ENCODE measurements around the gene RASD1.
"Not testable (repeated sequence)": the region's sequence is repeated elsewhere in the genome, so short reads cannot be mapped to it uniquely, and the experiment has no call there.

The RASD1 gene

DNA sequence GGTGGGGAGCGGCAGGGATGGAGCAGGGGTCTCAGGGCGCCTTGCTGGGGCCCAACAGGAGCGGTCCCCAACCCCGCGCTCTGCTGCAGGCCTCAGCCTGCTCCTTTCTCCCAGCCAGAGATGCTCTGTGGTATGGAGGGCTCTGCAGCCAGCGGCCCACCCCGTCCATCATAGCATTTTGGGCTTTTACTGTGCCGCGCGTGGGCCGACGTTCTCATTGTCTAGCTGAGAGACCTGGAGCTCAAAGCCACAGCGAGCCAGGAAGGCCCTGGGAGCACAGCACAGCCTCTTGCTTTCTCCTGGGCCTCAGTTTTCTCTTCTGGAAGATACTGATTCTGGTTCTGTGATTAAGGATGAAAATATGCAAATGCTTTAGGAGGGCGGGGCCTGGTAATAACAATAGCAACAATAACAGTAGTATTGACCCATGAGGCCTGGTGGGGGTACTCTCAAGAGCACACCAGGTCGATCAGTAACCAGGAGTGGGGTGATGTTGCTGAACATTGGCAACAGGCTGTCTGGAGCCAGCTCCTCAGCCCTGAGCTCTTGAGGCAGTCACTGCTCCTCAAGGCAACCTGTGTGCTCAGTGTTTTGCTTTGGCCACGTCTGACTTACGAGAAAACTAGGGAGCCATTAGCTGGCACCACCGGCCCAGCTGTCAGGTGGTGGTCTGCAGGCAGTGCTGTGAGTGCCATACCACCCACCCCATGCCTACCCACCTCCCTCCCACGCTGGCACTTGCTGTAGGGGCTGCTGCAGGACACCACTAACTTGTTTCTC, 1.1 kb upstream of the RASD1 start:
- DNase-seq (ENCODE audit: low read depth): no peak

DNA sequence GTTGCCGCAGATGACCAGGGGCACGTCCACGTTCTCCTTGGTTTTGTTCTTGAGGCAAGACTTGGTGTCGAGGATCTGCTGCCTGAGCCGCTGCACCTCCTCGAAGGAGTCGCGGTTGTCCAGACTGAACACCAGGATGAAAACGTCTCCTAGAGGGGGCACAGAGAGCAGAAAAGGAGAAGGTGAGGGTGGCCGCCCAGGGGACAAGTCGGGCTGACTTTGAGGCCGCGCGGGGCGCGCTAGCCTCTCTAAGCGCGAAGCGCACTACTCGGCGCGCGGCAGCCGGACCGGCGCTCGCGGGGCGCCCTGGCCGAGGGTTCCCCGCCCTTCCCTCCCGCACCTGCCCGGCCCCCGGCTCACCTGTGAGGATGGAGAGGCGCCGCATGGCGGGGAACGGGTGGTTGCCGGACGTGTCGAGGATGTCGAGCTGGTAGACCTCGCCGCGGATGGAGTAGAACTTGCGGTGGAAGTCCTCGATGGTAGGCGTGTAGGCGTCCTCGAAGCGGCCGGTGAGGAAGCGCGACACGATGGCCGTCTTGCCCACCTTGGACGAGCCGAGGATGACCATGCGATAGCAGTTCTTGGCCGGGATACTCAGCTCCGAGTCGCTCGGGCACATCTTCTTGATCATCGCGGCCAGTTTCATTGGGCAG, 533 bp downstream of the RASD1 start:
- no peak for DNase-seq (ENCODE audit: low read depth)

DNA sequence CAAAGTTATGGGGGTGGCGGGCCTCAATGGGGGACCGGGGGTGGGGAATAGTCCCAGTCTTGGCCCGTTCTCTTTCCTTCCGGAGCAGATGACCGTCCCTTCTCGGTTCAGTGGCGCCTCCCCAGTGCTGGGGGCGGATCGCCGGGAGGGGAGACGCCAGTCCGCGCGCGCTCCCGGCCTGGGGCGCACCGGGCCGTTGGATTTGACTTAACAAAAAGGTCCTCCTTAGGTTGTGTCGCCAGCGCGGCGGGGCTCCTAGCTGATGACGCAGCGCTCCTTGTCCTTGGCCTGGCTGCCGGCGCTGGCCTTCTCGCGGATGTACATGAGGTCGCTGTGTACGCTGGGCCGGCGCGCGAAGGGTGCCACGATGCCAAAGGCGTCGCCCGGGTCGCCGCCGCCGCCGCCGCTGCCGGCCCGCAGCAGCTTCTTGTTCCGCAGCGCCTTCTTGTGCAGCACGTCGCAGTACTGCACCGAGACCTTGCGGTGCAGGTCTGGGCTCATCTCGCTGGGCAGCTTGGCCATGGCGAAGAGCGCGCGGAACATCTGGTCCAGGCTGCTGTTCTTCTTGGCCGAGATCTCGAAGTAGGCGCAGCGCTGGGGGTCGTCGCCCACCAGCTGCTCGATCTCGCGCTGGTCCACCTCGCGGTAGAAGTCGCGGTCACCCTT, 1.2 kb downstream of the RASD1 start:
- no peak for DNase-seq (ENCODE audit: low read depth)

- DNase-seq (ENCODE audit: low read depth): no peak
These were observed 1.7 kb downstream of the RASD1 start for GRCh38 chr17:17494499-17494869.

- DNase-seq (ENCODE audit: low read depth): no peak
These were observed 2.2 kb downstream of the RASD1 start for GRCh38 chr17:17493986-17494466.

DNA sequence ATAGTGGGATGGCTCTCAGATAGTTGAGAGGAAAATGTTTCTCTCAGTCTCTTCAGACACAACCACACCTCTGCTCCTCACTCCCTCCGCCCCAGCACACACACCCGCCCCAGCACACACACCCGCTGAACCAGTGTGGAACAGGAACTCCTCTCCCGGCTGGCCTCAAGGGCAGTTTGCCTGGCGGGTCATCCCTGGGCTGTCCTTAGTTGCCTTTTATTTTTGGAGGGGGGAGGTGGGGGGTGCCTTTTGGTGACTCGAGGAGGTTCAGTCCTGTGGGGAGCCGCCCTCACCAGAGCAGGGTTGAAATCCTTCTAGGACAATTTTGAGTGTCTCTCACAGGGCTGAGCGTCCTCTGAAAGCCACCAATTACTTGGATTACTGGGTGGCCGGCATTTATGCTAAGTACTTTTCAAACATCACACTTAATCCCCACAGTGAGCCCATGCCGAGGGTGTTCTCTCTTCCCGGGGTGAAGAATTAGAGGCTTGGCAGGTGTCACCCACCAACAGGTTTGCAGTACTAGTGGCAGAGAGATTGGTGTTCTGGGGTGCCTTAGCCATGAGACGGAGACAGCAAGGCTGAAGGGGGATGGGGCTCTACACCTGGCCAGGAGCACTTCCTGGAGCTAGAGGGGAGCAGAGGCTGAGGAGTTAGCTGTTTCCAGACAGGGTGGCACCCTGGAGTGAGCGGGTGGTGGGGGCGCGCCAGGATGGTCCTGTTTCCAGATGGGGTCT, 2.8 kb downstream of the RASD1 start:
- DNase-seq (ENCODE audit: low read depth): no peak

- DNase-seq (ENCODE audit: low read depth): no peak
These were observed 3.6 kb downstream of the RASD1 start for GRCh38 chr17:17492571-17492970.

GRCh38 chr17:17492085-17492484, 4.1 kb downstream of the RASD1 start:
- DNase-seq (ENCODE audit: low read depth): no peak

GRCh38 chr17:17491546-17491988, 4.6 kb downstream of the RASD1 start:
- DNase-seq (ENCODE audit: low read depth): no peak

DNA sequence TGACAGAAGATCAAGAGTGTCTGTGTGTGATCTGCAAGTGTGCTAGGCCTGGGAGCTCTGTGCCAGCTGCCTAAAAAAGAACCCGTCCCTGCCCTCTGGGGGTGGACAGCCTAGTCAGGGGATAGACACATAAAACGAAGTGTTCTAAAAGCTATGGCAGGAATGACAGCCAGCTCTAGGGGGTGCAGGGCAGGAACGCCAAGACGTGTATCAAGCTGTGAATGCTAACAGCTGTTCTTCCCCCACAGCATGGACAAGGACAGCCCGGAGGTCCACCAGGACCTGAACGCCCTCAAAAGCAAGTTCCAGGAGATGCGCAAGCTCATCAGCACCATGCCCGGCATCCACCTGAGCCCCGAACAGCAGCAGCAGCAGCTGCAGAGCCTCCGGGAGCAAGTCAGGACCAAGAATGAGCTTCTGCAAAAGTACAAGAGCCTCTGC, 5.1 kb downstream of the RASD1 start:
- DNase-seq (ENCODE audit: low read depth): no peak

DNA sequence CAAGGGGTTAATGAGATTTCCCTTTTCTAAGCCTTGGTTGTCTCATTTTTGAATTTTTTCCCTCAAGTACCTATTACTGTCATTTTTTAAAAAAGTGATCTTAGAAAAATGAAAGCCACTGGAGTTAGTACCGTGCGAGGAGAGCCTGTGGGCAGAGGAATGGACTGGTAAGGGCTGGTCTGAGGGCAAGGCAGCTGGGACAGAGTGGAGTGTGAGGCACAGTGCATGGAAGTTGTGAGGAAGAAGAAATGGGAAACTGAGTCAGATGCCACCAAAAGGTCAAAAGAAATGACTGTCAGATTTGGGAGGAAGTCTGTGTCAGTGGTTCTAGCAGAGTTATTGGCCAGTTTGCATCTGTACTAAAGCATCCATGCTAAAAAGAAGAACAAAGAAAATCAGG, 8.2 kb downstream of the RASD1 start:
- DNase-seq (ENCODE audit: low read depth): no peak

DNA sequence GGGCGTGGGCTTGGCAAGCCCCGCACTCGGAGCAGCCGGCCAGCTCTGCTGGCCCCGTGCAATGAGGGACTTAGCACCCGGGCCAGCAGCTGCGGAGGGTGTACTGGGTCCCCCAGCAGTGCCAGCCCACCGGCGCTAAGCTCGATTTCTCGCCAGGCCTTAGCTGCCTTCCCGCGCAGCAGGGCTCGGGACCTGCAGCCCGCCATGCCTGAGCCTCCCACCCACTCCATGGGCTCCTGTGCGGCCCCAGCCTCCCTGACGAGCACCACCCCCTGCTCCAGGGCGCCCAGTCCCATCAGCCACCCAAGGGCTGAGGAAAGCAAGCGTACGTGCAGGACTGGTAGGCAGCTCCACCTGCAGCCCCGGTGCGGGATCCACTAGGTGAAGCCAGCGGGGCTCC, 9.8 kb downstream of the RASD1 start:
- not testable (repeated sequence) for DNase-seq (ENCODE audit: low read depth)

- no peak for DNase-seq (ENCODE audit: low read depth)
These were observed 10.8 kb downstream of the RASD1 start for GRCh38 chr17:17485420-17485819.

DNA sequence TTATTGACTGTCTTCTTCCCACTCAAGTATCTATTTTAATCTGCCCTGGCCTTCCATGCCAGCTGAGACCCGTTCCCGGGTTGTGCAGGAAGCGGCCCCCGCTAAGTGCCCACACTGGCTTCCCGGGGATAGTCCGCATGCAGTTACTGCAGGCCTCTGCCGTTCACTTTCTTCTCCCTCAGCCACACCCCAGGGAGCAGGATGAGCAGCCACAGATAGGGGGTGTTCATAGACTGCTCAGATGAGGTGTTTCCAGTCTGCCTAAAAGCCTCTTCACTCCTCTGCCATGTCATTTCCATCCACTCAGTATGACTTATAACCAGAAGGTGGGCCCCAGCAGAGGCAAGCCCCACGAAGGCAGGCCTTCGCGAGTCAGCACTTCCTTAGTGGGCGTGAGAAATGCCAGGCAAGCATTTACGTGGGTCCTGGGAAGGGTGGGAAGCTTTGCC, 11.7 kb downstream of the RASD1 start:
- no peak for DNase-seq (ENCODE audit: low read depth)

DNA sequence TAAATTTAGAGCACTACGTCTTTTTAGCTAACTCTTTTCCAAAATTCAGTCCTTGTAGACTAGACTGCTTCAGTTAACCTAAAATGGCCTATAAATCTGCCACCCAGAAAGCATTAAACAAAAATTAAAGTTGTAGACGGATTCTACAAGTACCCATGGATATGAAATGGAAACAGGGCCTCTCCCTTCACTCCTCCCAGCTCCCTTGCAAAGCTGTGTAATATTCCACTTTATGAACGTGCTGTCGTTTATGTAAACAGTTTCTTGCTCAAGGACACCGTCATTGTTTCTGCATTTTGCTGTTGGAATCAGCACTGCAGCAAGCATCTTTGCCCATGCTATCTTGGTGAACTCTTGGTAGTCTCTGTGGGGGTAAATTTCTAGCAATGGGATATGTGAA, 14.3 kb downstream of the RASD1 start:
- DNase-seq (ENCODE audit: low read depth): no peak

GRCh38 chr17:17480593-17481148, 15.5 kb downstream of the RASD1 start:
- DNase-seq (ENCODE audit: low read depth): no peak

- no peak for DNase-seq (ENCODE audit: low read depth)
These were observed 17.0 kb downstream of the RASD1 start for GRCh38 chr17:17479209-17479608.

DNA sequence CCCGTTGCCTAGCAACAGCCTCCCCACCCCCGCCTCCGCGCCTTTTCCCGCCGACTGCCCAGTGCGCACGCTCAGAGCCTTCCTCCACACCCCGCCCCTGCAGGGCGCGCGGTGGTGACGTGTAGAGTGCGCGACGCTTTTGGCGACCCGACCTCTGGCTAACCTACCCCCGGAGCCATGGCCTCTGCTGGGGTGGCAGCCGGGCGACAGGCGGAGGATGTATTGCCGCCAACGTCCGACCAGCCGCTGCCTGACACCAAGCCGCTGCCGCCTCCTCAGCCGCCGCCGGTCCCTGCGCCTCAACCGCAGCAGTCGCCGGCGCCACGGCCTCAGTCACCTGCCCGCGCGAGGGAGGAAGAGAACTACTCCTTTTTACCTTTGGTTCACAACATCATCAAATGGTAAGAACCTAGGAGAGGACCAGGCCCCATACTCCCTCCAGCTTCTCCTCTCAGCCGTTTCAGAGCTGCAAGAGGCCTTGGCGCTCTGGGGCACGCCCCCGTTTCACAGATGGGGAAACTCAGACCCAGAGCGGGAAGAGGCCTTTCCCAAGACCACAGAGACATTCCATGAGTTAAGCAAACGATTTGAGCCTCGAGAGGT, 19.2 kb downstream of the RASD1 start, which contains the start of gene MED9:
Gene MED9, plus strand, starts transcription at position 136 of the 603 bp plus-strand sequence. Its CDS starts 42 bp downstream, at position 178.
- DNase-seq (ENCODE audit: low read depth): peak; percentile 53

GRCh38 chr17:17474341-17474740, 21.9 kb downstream of the RASD1 start:
- DNase-seq (ENCODE audit: low read depth): no peak

DNA sequence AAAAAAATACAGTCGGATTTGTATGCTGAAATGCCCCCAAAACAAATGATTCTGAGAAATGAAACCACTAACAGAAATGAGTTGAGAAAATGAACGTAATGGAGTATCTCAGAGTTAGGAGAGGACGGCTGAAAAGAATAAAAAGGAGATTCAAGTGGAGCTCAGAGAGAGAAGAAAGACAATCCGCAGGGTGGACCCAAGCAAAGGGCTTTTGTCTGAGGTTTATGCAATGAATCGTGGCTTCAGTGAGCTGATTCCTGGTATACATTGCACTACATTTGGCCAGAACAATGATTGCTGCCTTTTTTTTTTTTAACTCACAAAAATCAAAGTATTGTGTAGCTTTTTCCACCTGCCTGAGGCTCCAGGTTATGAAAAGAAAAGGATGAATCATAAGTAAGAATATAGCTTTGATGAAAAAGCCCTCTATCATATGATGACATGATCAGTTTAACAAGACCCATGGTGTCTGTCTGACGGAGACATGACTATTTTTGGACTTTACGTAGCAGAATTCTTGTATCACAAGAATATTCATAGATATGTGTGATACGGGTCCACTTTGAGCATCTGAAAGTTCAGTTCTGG, 23.8 kb downstream of the RASD1 start:
- no peak for DNase-seq (ENCODE audit: low read depth)

- no peak for DNase-seq (ENCODE audit: low read depth)
These were observed 26.2 kb downstream of the RASD1 start for GRCh38 chr17:17469996-17470395.
